HEK293 (cell line): ENCODE measurements around the gene CBX8.

Experiments used
- EGR2 ChIP-seq: fragments of 450-650 bp; formaldehyde crosslinking; IDR thresholded peaks from 2 replicates; pipeline ENCODE4 v1.5.1; 2016; ENCODE audit warnings: low read depth, missing biosample characterization, missing genetic modification characterization
- GLIS1 ChIP-seq: fragments of 450-650 bp; formaldehyde crosslinking; IDR thresholded peaks from 2 replicates; pipeline ENCODE4 v1.5.1; 2016; ENCODE audit warnings: missing biosample characterization, missing genetic modification characterization
- GLIS2 ChIP-seq: fragments of 450-650 bp; formaldehyde crosslinking; IDR thresholded peaks from 2 replicates; pipeline ENCODE4 v1.5.1; 2016; ENCODE audit warnings: missing biosample characterization, missing genetic modification characterization
- HOXC10 ChIP-seq: sonication (generic); formaldehyde crosslinking; IDR thresholded peaks from 2 replicates; pipeline ENCODE4 v1.8.1; 2023; ENCODE audit warnings: mild to moderate bottlenecking, missing genetic modification reagents
- KLF1 ChIP-seq: fragments of 450-650 bp; formaldehyde crosslinking; IDR thresholded peaks from 2 replicates; pipeline ENCODE4 v1.5.1; 2016; ENCODE audit warnings: missing biosample characterization, missing genetic modification characterization
- KLF7 ChIP-seq: fragments of 450-650 bp; formaldehyde crosslinking; IDR thresholded peaks from 2 replicates; pipeline ENCODE4 v1.5.1; 2016; ENCODE audit warnings: missing biosample characterization, missing genetic modification characterization, borderline replicate concordance
- KLF8 ChIP-seq: fragments of 450-650 bp; formaldehyde crosslinking; IDR thresholded peaks from 2 replicates; pipeline ENCODE4 v1.5.1; 2016; ENCODE audit warnings: missing biosample characterization, missing genetic modification characterization
- MYNN ChIP-seq: fragments of 450-650 bp; formaldehyde crosslinking; IDR thresholded peaks from 2 replicates; pipeline ENCODE4 v1.5.1; 2016; ENCODE audit warnings: missing biosample characterization, missing genetic modification characterization, borderline replicate concordance
- SP2 ChIP-seq: fragments of 450-650 bp; formaldehyde crosslinking; IDR thresholded peaks from 2 replicates; pipeline ENCODE4 v1.5.1; 2016; ENCODE audit warnings: missing biosample characterization, missing genetic modification characterization
- ZBTB7A ChIP-seq: fragments of 450-650 bp; formaldehyde crosslinking; IDR thresholded peaks from 2 replicates; pipeline ENCODE4 v1.5.1; 2016; ENCODE audit warnings: low read depth, missing biosample characterization, missing genetic modification characterization
- ZFHX2 ChIP-seq: fragments of 450-650 bp; formaldehyde crosslinking; conservative IDR thresholded peaks from 2 replicates; pipeline ENCODE4 v1.5.1; 2016; ENCODE audit warnings: missing biosample characterization, missing genetic modification characterization
- ZFP37 ChIP-seq: fragments of 450-650 bp; formaldehyde crosslinking; IDR thresholded peaks from 2 replicates; pipeline ENCODE4 v1.5.1; 2016; ENCODE audit warnings: missing biosample characterization, missing genetic modification characterization
- ZIC2 ChIP-seq: fragments of 450-650 bp; formaldehyde crosslinking; IDR thresholded peaks from 2 replicates; pipeline ENCODE4 v1.5.1; 2016; ENCODE audit warnings: missing biosample characterization, missing genetic modification characterization
- ZNF157 ChIP-seq: fragments of 450-650 bp; formaldehyde crosslinking; IDR thresholded peaks from 2 replicates; pipeline ENCODE4 v1.5.1; 2016; ENCODE audit warnings: missing biosample characterization, missing genetic modification characterization
- ZNF223 ChIP-seq: fragments of 450-650 bp; formaldehyde crosslinking; IDR thresholded peaks from 2 replicates; pipeline ENCODE4 v1.5.1; 2016; ENCODE audit warnings: missing biosample characterization, missing genetic modification characterization
- ZNF248 ChIP-seq: fragments of 450-650 bp; formaldehyde crosslinking; IDR thresholded peaks from 2 replicates; pipeline ENCODE4 v1.5.1; 2017; ENCODE audit warnings: missing biosample characterization, missing genetic modification characterization
- ZNF266 ChIP-seq: fragments of 450-650 bp; formaldehyde crosslinking; IDR thresholded peaks from 2 replicates; pipeline ENCODE4 v1.5.1; 2016; ENCODE audit warnings: missing biosample characterization, missing genetic modification characterization, low read depth
- ZNF366 ChIP-seq: fragments of 450-650 bp; formaldehyde crosslinking; conservative IDR thresholded peaks from 2 replicates; pipeline ENCODE4 v1.5.1; 2016; ENCODE audit warnings: missing biosample characterization, missing genetic modification characterization
- ZNF585B ChIP-seq: fragments of 450-650 bp; formaldehyde crosslinking; IDR thresholded peaks from 2 replicates; pipeline ENCODE4 v1.5.1; 2016; ENCODE audit warnings: missing biosample characterization, missing genetic modification characterization
- ZNF600 ChIP-seq: fragments of 450-650 bp; formaldehyde crosslinking; IDR thresholded peaks from 2 replicates; pipeline ENCODE4 v1.5.1; 2016; ENCODE audit warnings: missing biosample characterization, missing genetic modification characterization
- ZNF837 ChIP-seq: fragments of 450-650 bp; formaldehyde crosslinking; IDR thresholded peaks from 2 replicates; pipeline ENCODE4 v1.5.1; 2016; ENCODE audit warnings: missing biosample characterization, missing genetic modification characterization
- ZSCAN23 ChIP-seq: fragments of 450-650 bp; formaldehyde crosslinking; IDR thresholded peaks from 2 replicates; pipeline ENCODE4 v1.5.1; 2016; ENCODE audit warnings: missing biosample characterization, missing genetic modification characterization
- TF ChIP-seq, protein P1 (sequence below): fragments of 450-650 bp; formaldehyde crosslinking; IDR thresholded peaks from 2 replicates; pipeline ENCODE4 v1.5.1; 2017; ENCODE audit warnings: missing biosample characterization, missing genetic modification characterization
- TF ChIP-seq, protein P2 (sequence below): fragments of 450-650 bp; formaldehyde crosslinking; IDR thresholded peaks from 2 replicates; pipeline ENCODE4 v1.5.1; 2016; ENCODE audit warnings: missing biosample characterization, missing genetic modification characterization
- TF ChIP-seq, protein P3 (sequence below): fragments of 450-650 bp; formaldehyde crosslinking; IDR thresholded peaks from 2 replicates; pipeline ENCODE4; 2016; ENCODE audit warnings: missing biosample characterization, missing genetic modification characterization
- TF ChIP-seq, protein P4 (sequence below): fragments of 450-650 bp; formaldehyde crosslinking; IDR thresholded peaks from 2 replicates; pipeline ENCODE4 v1.5.1; 2016; ENCODE audit warnings: missing biosample characterization, missing genetic modification characterization
- TF ChIP-seq, protein P5 (sequence below): fragments of 450-650 bp; IDR thresholded peaks from 2 replicates; pipeline ENCODE4 v1.5.1; 2018; ENCODE audit warnings: missing biosample characterization, missing genetic modification characterization

The CBX8 gene

DNA sequence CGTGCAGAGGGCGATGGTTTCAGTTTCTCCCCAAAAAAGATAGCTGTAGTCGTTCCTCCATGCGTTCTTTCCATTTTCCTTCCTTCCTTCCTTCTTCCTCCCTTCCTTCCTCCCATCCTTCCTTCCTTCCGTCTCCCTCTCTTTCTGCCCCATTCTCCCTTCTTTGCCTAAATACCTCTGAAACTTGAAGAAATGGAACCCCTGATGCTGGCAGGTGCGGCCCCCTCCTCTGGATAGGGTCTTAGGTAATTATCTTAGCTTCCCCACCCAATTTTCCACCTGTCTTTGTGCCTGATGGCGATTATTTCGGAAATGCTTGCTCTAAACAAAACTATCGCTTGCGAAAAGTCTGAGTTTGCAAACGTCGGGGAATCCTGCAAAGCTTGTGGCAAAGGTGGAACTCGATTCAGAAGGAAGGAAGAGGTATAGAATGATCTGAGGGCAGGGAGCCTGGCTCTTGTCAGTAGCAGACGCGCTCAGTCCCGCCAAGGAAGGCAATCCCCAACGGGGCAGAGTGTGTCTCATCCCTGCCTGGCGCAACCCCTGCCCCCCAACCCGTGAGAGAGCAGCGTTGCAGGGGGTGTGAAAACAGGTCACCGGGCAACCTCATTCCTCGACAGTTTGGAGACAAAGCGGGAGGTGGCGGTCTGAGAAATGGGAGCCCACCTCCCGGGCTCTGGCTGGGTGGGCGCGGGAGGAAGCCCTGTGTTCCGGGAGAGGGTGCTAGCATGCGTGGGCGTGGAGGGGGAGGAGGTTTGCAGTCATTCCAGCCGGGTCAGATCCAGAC is 2.9 kb upstream of the CBX8 start (continued):
- TF ChIP-seq, protein P1, sequence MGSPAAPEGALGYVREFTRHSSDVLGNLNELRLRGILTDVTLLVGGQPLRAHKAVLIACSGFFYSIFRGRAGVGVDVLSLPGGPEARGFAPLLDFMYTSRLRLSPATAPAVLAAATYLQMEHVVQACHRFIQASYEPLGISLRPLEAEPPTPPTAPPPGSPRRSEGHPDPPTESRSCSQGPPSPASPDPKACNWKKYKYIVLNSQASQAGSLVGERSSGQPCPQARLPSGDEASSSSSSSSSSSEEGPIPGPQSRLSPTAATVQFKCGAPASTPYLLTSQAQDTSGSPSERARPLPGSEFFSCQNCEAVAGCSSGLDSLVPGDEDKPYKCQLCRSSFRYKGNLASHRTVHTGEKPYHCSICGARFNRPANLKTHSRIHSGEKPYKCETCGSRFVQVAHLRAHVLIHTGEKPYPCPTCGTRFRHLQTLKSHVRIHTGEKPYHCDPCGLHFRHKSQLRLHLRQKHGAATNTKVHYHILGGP (tag by site-specific recombination) = peak; percentile 72; the same call in 1 of the 2 replicates
- TF ChIP-seq ZNF157 (tag by site-specific recombination) = no peak
- peak; percentile 97 for TF ChIP-seq ZNF366
- peak; percentile 100 for TF ChIP-seq GLIS1 (tag by site-specific recombination)
- TF ChIP-seq, protein P2, sequence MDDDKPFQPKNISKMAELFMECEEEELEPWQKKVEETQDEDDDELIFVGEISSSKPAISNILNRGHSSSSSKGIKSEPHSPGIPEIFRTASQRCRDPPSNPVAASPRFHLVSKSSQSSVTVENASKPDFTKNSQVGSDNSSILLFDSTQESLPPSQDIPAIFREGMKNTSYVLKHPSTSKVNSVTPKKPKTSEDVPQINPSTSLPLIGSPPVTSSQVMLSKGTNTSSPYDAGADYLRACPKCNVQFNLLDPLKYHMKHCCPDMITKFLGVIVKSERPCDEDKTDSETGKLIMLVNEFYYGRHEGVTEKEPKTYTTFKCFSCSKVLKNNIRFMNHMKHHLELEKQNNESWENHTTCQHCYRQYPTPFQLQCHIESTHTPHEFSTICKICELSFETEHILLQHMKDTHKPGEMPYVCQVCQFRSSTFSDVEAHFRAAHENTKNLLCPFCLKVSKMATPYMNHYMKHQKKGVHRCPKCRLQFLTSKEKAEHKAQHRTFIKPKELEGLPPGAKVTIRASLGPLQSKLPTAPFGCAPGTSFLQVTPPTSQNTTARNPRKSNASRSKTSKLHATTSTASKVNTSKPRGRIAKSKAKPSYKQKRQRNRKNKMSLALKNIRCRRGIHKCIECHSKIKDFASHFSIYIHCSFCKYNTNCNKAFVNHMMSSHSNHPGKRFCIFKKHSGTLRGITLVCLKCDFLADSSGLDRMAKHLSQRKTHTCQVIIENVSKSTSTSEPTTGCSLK = no peak
- TF ChIP-seq, protein P3, sequence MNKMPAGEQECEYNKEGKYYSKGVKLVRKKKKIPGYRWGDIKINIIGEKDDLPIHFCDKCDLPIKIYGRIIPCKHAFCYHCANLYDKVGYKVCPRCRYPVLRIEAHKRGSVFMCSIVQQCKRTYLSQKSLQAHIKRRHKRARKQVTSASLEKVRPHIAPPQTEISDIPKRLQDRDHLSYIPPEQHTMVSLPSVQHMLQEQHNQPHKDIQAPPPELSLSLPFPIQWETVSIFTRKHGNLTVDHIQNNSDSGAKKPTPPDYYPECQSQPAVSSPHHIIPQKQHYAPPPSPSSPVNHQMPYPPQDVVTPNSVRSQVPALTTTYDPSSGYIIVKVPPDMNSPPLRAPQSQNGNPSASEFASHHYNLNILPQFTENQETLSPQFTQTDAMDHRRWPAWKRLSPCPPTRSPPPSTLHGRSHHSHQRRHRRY (tag by site-specific recombination) = peak; percentile 18; the same call in 1 of the 2 replicates
- TF ChIP-seq SP2 (tag by site-specific recombination) = no peak; the same call in 1 of the 2 replicates
- peak; percentile 89 for TF ChIP-seq GLIS2 (tag by site-specific recombination)
- no peak for TF ChIP-seq ZFP37
- peak; percentile 94; the same call in 1 of the 2 replicates for TF ChIP-seq EGR2 (tag by site-specific recombination)
- TF ChIP-seq KLF1 (tag by site-specific recombination) = no peak
- no peak for TF ChIP-seq ZSCAN23 (tag by site-specific recombination)
- peak; percentile 33; the same call in 1 of the 2 replicates for TF ChIP-seq ZNF600 (tag by site-specific recombination)
- peak; percentile 88 for TF ChIP-seq ZIC2 (tag by site-specific recombination)
- no peak for TF ChIP-seq ZNF585B (tag by site-specific recombination)
- peak; percentile 97; the same call in 1 of the 2 replicates for TF ChIP-seq ZFHX2
- TF ChIP-seq ZNF223 (tag by site-specific recombination) = no peak
- TF ChIP-seq KLF8 (tag by site-specific recombination) = no peak
- 0 out of 2 replicates have a peak, but pooled peaks have one; percentile 9 for TF ChIP-seq ZBTB7A (tag by site-specific recombination)
- TF ChIP-seq, protein P4, sequence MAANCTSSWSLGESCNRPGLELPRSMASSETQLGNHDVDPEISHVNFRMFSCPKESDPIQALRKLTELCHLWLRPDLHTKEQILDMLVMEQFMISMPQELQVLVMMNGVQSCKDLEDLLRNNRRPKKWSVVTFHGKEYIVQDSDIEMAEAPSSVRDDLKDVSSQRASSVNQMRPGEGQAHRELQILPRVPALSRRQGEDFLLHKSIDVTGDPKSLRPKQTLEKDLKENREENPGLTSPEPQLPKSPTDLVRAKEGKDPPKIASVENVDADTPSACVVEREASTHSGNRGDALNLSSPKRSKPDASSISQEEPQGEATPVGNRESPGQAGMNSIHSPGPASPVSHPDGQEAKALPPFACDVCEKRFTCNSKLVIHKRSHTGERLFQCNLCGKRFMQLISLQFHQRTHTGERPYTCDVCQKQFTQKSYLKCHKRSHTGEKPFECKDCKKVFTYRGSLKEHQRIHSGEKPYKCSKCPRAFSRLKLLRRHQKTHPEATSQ = no peak
- no peak for TF ChIP-seq HOXC10
- no peak for TF ChIP-seq KLF7
- no peak for TF ChIP-seq ZNF266 (tag by site-specific recombination)
- no peak for TF ChIP-seq ZNF248 (tag by site-specific recombination)
- TF ChIP-seq, protein P5, sequence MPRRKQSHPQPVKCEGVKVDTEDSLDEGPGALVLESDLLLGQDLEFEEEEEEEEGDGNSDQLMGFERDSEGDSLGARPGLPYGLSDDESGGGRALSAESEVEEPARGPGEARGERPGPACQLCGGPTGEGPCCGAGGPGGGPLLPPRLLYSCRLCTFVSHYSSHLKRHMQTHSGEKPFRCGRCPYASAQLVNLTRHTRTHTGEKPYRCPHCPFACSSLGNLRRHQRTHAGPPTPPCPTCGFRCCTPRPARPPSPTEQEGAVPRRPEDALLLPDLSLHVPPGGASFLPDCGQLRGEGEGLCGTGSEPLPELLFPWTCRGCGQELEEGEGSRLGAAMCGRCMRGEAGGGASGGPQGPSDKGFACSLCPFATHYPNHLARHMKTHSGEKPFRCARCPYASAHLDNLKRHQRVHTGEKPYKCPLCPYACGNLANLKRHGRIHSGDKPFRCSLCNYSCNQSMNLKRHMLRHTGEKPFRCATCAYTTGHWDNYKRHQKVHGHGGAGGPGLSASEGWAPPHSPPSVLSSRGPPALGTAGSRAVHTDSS = no peak
- TF ChIP-seq MYNN (tag by site-specific recombination) = no peak
- TF ChIP-seq ZNF837 (tag by site-specific recombination) = no peak
- TF ChIP-seq, all 188 proteins: peak for 17
